GM19099 (cell line): ENCODE measurements around the gene STYXL1.

Experiments
- POLR2A ChIP-seq: IDR thresholded peaks from 3 replicates; pipeline ENCODE4 v1.6.1; 2011; ENCODE audit warnings: low read depth; ENCODE audit not compliant: insufficient read length; ENCODE audit errors: extremely low read depth

STYXL1 gene

DNA sequence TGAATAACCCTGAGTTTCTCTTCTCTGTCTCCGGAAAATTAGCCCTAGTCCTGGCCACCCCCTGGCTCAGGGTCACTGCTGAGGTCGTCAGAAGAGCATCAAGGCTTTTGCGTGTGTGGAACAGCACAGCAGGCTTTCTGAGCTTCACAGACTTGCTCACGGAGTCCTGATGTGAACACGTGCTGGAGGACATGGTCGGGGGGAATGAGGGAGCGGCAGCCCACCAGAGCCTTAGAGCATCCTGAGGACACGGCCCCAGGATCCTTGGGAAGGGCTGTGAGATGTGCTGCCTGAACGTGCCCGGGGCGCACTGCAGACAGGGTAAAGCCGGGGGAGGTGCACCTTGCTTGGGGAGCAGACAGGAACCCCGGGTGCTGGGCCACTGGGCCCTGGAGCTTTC is 82.2 kb downstream of the STYXL1 start:
- no peak for TF ChIP-seq POLR2A

DNA sequence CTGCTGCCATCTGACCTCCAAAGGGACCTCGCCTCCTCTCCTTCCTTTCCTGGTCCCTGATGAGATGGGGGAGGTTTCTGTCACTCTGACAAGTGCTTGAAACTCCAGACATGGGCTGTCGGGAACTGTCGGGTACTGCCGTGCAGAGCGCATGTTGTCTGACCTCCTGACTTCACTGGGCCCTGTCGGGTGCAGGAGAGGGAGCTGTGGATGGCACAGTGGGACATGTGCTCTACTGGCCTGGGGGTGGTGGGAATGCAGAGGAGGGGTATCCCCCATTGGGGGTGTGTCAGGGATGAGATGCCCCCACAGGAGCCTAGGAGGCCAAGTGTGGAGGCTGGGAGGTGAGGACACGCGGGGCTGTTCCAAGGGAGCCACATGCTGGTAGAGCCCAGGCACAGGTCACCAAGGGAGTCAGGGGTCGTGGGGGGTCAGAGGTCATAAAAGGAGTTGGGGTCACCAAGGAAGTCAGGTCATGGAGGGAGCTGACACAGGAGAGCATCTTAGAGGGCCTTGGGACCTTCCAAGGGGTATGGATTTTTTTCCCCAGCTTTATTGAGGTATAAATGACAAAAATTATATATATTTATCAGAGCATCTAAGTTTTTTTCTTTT is 84.3 kb downstream of the STYXL1 start:
- no peak for TF ChIP-seq POLR2A

DNA sequence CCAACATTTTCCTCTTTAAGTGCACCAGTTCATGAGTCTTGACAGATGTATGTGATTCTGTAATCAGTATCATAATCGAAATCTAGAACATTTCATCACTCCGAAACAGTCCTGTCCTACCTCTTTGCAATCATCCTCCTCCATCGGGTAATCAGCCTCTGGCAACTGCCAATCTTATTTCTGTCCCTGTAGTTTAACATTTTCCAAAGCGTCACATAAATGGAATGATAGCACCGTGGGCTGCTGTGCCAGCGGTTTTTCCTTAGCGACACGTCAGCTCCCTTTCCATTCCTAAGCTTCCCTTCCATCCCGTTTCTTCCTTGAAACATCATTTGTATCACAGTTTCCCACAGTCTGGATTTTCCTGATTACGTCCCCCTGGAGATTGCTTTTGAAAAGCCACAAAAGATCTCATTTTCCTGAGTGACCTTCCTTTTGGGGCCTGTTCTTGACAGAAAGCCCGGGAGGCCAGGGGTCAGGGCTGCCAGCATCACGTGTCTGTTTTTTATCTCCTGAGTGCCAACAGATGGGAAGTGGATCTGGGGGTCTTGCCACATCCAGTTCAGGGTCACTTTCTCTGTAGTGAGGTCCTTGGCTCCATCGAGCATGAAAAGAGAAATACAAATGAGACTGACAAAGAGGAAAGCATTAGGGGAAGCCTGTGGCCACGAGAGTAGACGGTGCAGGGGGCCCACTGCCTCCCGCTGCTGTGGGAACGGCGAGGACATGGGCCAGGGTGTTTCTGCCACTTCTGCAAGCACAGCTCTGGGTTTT is 85.0 kb downstream of the STYXL1 start:
- TF ChIP-seq POLR2A: no peak

DNA sequence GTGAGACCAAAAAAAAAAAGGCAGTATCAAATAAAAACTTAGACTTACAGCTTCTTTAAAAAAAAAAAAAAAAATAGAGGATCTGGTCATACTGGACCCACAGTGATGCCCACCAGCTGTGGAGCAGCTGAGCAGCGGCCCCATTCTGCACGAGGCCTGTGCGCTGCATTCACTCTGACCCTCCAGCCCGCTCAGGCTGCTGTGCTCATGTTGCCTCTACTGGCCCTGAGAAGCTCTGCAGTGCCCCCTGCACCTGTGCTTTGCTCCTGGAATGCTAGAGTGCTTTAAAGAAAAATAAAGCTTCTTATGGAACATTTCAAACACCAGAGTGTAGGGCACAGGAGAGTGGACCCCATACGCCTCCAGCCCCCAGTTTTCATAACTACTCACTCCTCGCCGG is 86.6 kb downstream of the STYXL1 start:
- no peak for TF ChIP-seq POLR2A

DNA sequence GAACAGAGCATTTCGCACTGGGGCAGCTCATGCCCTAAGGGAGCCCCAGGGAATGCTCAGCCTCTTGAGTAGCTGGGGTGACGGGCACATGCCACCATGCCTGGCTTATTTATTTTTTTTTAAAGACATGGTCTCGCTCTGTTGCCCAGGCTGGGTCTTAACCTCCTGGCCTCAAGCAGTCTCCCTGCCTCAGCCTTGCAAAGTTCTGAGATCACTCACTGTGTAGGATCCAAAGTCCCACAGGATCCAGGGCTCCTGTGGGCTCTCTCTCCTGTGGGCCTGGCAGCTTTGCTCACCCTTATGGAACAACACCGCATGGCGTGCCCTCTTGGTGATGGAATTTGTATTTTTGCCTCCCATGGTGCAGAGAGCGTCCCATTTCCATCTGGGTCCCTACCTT is 87.4 kb downstream of the STYXL1 start:
- TF ChIP-seq POLR2A: no peak

DNA sequence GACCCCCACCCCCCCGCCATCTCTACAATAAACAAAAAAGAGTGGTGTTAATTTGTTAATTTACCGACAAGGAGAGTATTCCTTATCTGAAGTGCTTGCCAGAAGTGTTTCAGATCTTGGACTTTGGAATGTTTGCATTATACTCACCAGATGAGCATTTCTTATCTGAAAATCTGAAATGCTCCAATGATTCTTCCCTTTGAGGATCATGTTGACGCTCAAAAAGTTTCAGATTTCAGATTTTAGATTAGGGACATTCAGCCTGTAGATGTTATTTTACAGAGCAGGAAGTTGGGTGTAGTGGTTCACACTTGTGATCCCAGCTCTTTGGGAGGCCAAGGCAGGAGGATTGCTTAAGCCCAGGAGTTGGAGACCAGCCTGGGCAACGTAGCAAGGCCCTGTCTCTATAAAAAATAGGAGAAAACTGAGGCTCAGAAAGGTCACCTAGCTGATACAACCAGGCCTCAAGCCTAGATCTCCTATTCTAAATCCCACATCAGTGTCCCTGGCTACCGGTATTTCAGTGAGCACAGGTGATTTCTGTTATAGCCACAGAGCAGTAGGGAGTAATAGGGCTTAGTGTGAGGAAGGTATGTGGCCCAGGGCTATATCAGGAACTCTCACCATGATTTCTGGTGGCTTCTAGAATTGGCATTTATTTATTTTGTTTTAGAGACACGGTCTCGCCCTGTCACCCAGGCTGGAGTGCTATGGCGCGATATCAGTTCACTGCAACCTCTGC is 88.8 kb downstream of the STYXL1 start:
- no peak for TF ChIP-seq POLR2A

DNA sequence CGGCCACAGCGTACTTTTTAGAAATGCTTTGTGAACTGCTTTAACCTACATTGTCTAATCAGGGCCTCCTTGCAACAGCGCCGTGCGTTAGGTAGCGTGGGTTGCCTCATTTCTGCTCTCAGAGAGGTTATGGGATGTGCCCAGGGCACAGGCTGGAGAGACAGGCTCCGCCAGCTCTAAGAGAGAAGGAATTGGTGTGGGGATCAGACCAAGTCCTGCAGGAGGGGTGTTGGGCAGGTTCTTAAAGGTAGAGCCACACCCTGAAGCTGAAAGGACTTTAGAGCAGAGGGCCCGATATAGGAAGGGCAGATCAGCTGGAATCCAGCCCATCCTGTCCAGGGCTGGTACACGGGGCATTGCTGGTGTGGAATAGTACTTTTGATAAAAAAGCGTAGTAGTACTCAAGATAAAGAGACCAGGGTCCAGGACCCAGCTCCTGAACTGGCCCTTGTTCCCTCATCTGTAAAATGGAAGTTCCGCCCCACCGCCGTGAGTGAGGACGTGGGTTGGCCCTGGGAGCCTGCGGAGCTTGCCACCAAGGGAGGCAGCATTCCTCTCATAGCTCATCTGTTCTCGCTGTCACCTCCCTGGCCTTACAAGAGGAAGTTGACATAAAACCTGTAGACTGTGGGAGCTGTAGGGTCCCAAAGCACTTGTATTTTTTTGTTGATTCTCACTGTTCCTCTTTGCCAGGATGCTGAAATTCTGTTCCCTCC is 90.6 kb downstream of the STYXL1 start:
- TF ChIP-seq POLR2A: no peak

DNA sequence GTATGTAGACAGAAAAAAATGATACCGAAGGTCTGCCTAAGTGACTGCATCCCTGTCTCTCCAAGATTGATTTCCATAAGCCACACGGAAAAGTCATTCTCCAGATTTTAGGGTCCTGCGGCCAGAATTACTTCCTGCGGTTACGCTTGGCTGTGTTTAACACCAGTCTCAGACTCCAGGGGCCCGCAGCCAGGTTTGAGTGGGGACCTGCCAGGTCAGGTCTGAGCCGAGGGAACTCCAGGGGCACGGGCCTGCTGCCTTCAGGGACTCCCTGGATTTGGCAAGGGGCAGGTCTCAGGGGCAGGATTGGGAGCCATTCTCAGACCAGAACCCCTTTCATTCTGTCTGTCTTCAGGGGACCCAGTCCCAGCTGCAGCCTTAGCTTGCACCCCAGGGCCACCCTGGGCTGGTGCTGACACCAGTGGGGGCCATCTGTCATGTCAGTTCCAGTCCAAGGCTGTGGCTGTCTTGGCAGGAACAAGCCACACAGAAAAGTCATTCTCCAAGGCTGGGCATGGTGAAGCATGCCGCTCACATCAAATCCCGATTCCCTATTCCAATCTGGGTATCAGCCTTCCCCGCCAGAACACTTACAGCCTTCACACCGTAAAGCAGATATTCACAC is 92.4 kb downstream of the STYXL1 start:
- TF ChIP-seq POLR2A: no peak

DNA sequence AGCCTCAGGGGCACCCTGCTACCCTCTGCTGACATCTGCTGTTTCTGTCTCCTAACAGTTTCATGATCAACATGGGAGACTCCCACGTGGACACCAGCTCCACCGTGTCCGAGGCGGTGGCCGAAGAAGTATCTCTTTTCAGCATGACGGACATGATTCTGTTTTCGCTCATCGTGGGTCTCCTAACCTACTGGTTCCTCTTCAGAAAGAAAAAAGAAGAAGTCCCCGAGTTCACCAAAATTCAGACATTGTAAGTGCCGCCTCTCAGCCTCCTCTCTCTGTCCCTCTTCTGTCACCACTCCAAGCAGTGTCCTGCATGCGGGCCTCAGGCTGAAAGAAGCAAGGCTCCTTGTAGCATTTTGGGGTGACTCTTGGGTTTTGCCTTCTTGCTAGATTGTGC is 93.9 kb downstream of the STYXL1 start:
- no peak for TF ChIP-seq POLR2A

DNA sequence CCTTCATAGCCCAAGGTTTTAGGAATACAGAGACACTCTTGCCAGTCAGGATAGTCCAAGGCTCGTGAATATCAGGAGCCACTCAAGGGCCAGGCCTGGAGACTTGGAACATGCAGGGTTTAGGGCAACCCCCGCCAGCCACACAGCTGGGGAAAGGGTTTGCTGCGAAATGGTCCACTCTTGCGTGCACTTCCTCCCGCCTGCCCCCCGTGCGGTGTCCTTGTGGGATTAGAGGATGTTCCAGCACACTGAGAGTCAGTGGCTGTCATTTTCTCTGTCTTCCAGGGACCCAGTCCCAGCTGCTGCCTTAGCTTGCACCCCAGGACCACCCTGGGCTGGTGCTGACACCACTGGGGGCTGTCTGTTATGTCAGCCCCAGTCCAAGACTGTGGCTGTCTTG is 94.4 kb downstream of the STYXL1 start:
- no peak for TF ChIP-seq POLR2A

DNA sequence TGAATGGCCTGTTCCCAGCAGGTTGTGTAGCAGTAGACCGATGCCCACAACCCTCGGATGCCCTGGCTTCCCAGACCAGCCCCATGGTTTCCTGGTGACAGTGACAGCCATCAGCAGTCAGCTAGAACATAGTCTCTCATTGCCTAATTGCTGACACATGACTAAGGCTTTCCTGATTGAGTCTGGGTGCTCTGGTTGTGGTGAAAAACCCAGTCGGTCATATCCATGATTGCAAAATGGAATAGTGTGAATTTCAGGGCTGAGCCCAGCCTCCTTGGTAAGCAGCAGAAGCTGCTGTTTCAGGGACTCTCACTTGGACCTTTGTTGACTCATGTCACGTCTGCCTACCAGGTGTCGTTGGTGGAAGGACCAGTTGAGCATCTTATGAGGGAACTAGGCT is 96.3 kb downstream of the STYXL1 start:
- TF ChIP-seq POLR2A: no peak

DNA sequence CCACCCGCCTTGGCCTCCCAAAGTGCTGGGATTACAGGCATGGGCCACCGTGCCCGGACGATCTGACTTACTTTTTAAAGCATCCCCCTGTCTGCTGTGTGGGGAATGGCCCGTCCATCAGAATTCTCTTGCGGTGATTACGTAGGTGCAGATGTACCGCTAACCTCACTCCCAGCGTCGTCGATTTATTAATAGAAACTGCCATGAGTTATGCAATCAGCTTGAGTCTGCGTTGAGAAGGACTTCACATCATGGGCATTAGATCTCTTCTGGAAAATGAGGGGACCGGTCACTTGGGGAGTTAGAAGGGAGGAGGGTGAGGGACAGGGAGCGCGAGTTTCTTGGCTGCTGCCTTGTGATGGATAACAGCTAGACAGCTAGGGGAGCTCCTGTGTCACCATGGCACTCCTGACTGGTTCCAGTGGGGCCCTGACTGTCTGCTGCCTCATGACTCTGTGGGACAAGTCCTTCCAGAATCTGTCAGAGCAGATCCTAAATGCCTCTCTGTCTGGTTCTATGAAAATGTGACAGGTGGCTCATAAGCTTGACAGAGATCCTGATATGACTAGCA is 97.6 kb downstream of the STYXL1 start:
- TF ChIP-seq POLR2A: no peak

DNA sequence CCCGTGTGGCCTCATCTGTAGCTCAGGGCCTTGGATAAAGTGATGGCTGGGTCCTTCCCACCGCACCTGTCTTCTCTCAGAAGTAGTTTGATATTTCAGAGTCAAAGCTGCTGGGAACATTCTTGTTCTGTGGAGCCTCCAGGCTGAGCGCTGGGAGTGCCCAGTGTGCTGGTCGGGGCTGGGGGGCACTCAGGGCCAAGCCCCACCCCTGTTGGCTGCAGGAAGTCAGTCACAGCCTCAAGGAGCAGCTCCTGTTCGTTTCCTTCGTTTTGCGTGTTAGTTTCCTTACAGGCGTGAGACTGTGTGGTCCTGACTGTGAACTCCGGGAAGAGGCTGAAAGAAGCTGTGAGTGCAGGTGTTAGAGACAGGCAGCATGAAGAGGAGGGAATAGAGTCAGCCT is 99.6 kb downstream of the STYXL1 start:
- no peak for TF ChIP-seq POLR2A
